Glutamatergic neuron (in vitro differentiated cells): Measurements from ENCODE around the gene NAV2. TPM values are rescaled to one million over a fixed set of nuclear protein-coding genes. Genes with fewer than 3 reads are reported as not detected.
"Not testable (repeated sequence)": the region's sequence is repeated elsewhere in the genome, so short reads cannot be mapped to it uniquely, and the experiment has no call there.

Experiments used
- DNase-seq: peaks from one replicate; pipeline ENCODE4 v3.0.0; 2022
- H3K27ac Mint-ChIP-seq: one replicate; pipeline ENCODE4 v1.8.0; 2020; ENCODE audit warnings: mild to moderate bottlenecking, mixed read lengths, inconsistent platforms; ENCODE audit not compliant: unreplicated experiment
- H3K27me3 Mint-ChIP-seq: one replicate; pipeline ENCODE4 v1.8.0; 2020; ENCODE audit warnings: mild to moderate bottlenecking, moderate library complexity, mixed read lengths, inconsistent platforms; ENCODE audit not compliant: unreplicated experiment
- H3K36me3 Mint-ChIP-seq: one replicate; pipeline ENCODE4 v1.8.0; 2020; ENCODE audit warnings: mild to moderate bottlenecking, mixed read lengths, inconsistent platforms; ENCODE audit not compliant: unreplicated experiment
- H3K4me1 Mint-ChIP-seq: one replicate; pipeline ENCODE4 v1.8.0; 2020; ENCODE audit warnings: mild to moderate bottlenecking, low read depth, mixed read lengths, inconsistent platforms; ENCODE audit not compliant: unreplicated experiment
- H3K4me3 Mint-ChIP-seq: one replicate; pipeline ENCODE4 v1.8.0; 2020; ENCODE audit warnings: mild to moderate bottlenecking, mixed read lengths, inconsistent platforms; ENCODE audit not compliant: unreplicated experiment
- H3K9me3 Mint-ChIP-seq: one replicate; pipeline ENCODE4 v1.8.0; 2020; ENCODE audit warnings: mild to moderate bottlenecking, moderate library complexity, mixed read lengths, inconsistent platforms; ENCODE audit not compliant: unreplicated experiment
- total RNA-seq: library from RNA; stranded (reverse); fragmentation: NEBNext Ultra II Directional; extraction: Animal tissue kit (Norgen Biotek cat#: 25700); gene quantifications from one replicate; pipeline ENCODE4 v1.2.1, GENCODE V29; 2021; ENCODE audit not compliant: unreplicated experiment
- TF ChIP-seq, protein P1 (sequence below): fragments of 200-600 bp; sonication (generic); IDR thresholded peaks from one replicate; pipeline ENCODE4 v1.5.0; 2021; ENCODE audit not compliant: partially characterized antibody, unreplicated experiment

Gene NAV2
- total RNA-seq, 1 donor from 2014 or later = 117 TPM

DNA sequence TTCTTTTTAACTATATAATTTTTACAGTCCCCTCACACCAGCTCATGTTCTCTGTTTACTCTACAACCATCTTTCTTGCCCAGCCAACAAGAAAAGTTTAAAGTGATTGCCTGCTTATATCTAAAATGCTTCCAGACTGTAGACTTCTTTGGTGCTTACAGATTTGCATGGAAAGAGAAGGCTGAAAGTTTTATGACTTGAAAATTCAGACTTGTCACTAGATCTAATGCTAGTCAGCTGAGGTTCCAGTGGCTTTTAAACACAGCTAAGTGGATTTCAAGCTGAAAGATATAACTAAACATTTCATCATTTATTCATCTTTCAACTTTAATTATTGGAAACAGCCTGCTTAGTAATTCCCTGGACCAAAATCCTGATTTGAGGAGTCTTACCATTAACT is 178.4 kb downstream of the NAV2 start:
- Mint-ChIP-seq H3K36me3 (peaks cover 16% of the 10 kb centered on the region), H3K4me3 (no peak overlapping the region), H3K4me1 (peaks cover 7% of the 10 kb centered on the region), H3K9me3 (peaks cover 11% of the 10 kb centered on the region), H3K27ac (no peak overlapping the region), H3K27me3 (peaks cover 3% of the 10 kb centered on the region)
- TF ChIP-seq, protein P1, sequence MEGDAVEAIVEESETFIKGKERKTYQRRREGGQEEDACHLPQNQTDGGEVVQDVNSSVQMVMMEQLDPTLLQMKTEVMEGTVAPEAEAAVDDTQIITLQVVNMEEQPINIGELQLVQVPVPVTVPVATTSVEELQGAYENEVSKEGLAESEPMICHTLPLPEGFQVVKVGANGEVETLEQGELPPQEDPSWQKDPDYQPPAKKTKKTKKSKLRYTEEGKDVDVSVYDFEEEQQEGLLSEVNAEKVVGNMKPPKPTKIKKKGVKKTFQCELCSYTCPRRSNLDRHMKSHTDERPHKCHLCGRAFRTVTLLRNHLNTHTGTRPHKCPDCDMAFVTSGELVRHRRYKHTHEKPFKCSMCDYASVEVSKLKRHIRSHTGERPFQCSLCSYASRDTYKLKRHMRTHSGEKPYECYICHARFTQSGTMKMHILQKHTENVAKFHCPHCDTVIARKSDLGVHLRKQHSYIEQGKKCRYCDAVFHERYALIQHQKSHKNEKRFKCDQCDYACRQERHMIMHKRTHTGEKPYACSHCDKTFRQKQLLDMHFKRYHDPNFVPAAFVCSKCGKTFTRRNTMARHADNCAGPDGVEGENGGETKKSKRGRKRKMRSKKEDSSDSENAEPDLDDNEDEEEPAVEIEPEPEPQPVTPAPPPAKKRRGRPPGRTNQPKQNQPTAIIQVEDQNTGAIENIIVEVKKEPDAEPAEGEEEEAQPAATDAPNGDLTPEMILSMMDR = no peak
- DNase-seq = no peak

DNA sequence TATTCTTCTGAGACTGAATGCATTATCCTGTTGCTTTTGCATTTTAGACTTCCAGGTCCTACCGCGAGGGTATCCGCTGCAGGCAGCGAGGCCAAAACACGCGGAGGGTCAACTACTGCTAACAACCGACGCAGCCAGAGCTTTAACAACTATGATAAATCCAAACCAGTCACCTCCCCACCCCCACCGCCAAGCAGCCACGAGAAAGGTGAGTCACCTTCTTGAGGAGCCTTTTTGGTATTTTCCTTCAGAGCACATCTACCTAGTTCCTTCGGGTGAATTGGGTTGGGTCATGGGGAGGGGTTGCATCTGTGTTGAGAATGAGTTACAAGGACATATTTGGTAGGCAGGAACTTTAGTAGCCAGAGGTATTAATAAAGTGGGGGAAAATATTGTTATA is 179.8 kb downstream of the NAV2 start:
- Mint-ChIP-seq H3K36me3 (peaks cover 16% of the 10 kb centered on the region), H3K4me1 (peaks cover 7% of the 10 kb centered on the region), H3K27me3 (peaks cover 2% of the 10 kb centered on the region), H3K4me3 (no peak overlapping the region), H3K27ac (no peak overlapping the region), H3K9me3 (peaks cover 8% of the 10 kb centered on the region)
- no peak for DNase-seq
- TF ChIP-seq, protein P1 = no peak

DNA sequence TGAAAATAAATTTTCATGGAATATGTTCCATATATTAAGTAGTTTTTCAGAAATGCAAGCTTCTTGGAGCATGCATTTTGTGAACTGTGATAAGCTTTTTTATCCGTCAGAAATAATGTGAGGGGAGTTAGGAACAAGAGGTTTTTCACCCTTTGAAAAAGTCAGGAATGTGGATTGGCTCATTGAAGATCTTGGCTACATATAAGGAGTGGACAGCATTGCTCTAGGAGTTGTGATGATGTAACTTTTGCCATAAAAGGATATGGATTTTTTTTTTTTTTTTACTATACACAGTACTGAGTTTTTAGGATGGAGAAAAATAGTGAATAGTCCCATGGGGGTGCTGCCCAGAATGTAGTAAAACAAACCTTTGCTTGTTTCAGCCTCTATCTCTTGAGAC is 180.2 kb downstream of the NAV2 start:
- Mint-ChIP-seq H3K4me3 (no peak overlapping the region), H3K36me3 (peaks cover 16% of the 10 kb centered on the region), H3K9me3 (peaks cover 8% of the 10 kb centered on the region), H3K27me3 (peaks cover 2% of the 10 kb centered on the region), H3K4me1 (peaks cover 7% of the 10 kb centered on the region), H3K27ac (no peak overlapping the region)
- DNase-seq = no peak
- TF ChIP-seq, protein P1 = no peak

DNA sequence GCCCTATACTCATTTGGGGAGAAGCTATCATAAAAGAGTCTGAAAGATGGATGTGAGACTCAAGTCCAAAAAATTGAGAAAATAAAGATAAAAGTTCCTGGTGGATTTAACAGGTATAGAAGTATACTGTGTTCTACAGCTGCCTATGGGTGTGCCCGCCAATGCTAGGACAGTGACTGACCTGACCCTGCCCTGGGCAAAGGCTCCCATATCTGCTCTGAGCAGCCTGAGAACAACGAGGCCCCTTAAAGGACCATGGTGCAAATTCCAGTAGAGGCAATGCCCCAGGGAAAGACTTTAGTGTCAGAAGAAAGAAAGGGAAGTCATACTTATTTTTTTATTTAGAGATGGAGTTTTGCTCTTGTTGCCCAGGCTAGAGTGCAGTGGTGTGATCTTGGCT is 181.8 kb downstream of the NAV2 start:
- DNase-seq = no peak
- H3K27me3 Mint-ChIP-seq = peaks cover 2% of the 10 kb centered on the region
- H3K27ac Mint-ChIP-seq = no peak overlapping the region
- TF ChIP-seq, protein P1 = no peak
- peaks cover 7% of the 10 kb centered on the region for H3K9me3 Mint-ChIP-seq
- no peaks in the 10 kb centered on the region for H3K4me1 Mint-ChIP-seq
- peaks cover 13% of the 10 kb centered on the region for H3K36me3 Mint-ChIP-seq
- H3K4me3 Mint-ChIP-seq = no peak overlapping the region

DNA sequence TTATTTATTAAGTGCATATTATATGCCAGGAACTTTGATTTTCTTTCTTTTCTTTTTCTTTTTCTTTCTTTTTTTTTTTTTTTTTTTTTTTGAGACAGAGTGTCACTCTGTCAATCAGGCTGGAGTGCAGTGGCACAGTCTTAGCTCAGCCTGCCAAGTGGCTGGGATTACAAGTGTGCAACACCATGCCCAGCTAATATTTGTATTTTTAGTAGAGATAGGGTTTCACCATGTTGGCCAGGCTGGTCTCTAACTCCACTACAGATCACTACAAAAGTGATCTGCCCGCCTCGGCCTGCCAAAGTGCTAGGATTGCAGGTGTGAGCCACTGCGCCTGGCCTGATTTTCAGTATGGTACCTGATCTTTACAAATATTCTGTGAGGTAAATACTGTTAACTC is 182.4 kb downstream of the NAV2 start:
- not testable (repeated sequence) for H3K4me3 Mint-ChIP-seq, H3K27ac Mint-ChIP-seq, DNase-seq, H3K27me3 Mint-ChIP-seq, H3K9me3 Mint-ChIP-seq, H3K4me1 Mint-ChIP-seq
- H3K36me3 Mint-ChIP-seq = peaks cover 17% of the 10 kb centered on the region

DNA sequence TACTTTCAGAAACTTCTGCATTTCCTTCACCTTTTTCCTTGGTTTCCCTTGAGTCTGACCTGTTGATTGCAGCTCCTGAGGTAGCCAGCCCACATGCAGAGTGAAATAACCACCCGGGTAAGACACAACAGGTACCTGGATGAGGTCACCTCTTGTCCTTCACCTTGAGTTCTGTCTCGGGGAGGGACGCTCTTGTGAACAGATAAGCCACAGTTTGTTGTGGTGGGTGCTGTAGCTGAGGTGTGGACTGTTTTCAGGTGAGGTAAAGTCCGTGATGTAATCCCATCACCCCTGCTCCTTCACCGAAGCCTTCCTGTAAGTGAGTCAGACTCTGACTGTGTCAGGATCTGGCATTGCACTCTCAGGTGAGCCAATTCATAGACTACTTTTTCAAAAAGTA is 183.1 kb downstream of the NAV2 start:
- Mint-ChIP-seq H3K27ac (no peak overlapping the region), H3K36me3 (peaks cover 17% of the 10 kb centered on the region), H3K4me3 (no peak overlapping the region), H3K4me1 (no peaks in the 10 kb centered on the region), H3K27me3 (peaks cover 2% of the 10 kb centered on the region), H3K9me3 (peaks cover 5% of the 10 kb centered on the region)
- DNase-seq = no peak
- TF ChIP-seq, protein P1 = no peak
